Jurkat, Clone E6-1 (cell line): Measurements from ENCODE around the gene XRCC6.

Experiments
- DNase-seq: peaks from one replicate; pipeline ENCODE4 v3.0.0-alpha.2; 2011; ENCODE audit warnings: low read depth, low spot score
- H3K4me3 ChIP-seq: 2 replicates; pipeline ENCODE4 v1.5.1; 2011; ENCODE audit warnings: mild to moderate bottlenecking, low read length, control low read depth, moderate library complexity

Gene XRCC6

DNA sequence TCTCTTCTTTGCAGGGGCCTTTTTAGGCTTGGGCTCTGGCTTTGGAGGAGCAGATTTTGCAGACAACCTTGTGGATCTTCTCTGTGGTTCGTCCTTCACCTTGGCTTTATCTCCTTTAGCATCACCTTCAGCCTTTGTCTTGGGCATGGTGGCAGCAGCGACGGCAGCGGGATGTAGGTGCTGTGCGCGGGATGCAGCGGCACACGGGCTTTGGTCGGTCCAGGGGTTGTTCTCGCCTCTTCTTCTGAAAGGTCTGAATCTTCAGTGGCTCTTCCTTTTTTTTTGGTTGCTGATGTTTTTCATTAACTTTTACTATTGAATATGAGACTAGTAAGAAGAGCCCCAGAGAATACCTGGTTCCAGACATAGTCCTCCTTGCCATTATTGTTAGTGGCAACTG, 88.2 kb downstream of the XRCC6 start:
- H3K4me3 ChIP-seq = no peak overlapping the region
- no peak for DNase-seq

DNA sequence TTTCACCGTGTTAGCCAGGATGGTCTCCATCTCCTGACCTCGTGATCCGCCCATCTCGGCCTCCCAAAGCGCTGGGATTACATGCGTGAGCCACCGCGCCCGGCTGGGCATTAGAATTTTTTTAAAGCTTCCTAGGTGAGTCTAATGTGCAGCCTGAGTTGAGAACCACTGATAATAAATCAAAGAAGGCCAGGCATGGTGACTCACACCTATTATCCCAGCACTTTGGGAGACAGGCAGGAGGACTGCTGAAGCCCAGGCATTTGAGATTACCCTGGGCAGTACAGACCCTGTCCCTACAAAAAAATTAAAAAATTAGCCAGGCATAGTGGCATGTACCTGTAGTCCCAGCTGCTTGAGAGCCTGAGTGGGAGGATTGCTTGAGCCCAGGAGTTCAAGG, 91.9 kb downstream of the XRCC6 start:
- DNase-seq = no peak
- no peak overlapping the region for H3K4me3 ChIP-seq
